CD4-positive, alpha-beta memory T cell (primary cell): ENCODE results near the gene SMYD3. TPM values are rescaled to one million over a fixed set of nuclear protein-coding genes. Genes with fewer than 3 reads are reported as not detected.
A peak's percentile ranks its signal among the peaks of the same experiment; 100 is the strongest.
"Not testable (repeated sequence)": the region's sequence is repeated elsewhere in the genome, so short reads cannot be mapped to it uniquely, and the experiment has no call there.

Experiments
- CTCF ChIA-PET: fragments of 350-600 bp; sonication (Branson Sonifier 250); formaldehyde crosslinking; loops from one replicate; lab custom pipeline; 2021; ENCODE audit warnings: inconsistent platforms; ENCODE audit not compliant: partially characterized antibody; lab: Charles Lee
- POLR2A ChIA-PET: fragments of 350-600 bp; sonication (Branson Sonifier 250); formaldehyde crosslinking; loops from one replicate; lab custom pipeline; 2021; ENCODE audit not compliant: partially characterized antibody; lab: Charles Lee
- DNase-seq, 5 donors: peaks; one replicate each; pipeline versions ENCODE4 v3.0.0 to v3.0.0-alpha.2; 2020 to 2022; ENCODE audit warnings: mixed read lengths in 1 of 5
- H3K27ac ChIP-seq: one replicate; pipeline ENCODE4 v1.7.0; 2013; ENCODE audit warnings: low read depth, low read length
- H3K27me3 ChIP-seq: 2 replicates; pipeline ENCODE4 v1.7.0; 2013; ENCODE audit warnings: mild to moderate bottlenecking, low read length, moderate library complexity; ENCODE audit not compliant: insufficient read depth
- H3K36me3 ChIP-seq: 2 replicates; pipeline ENCODE4 v1.7.0; 2013; ENCODE audit warnings: mild to moderate bottlenecking, low read length, moderate library complexity; ENCODE audit not compliant: insufficient read depth
- H3K4me1 ChIP-seq: 2 replicates; pipeline ENCODE4 v1.7.0; 2013; ENCODE audit warnings: mild to moderate bottlenecking, low read length, moderate library complexity; ENCODE audit not compliant: insufficient read depth
- H3K4me3 ChIP-seq, 2 donors: one replicate each; pipeline ENCODE4 v1.7.0; 2013; ENCODE audit warnings: low read length in 2 of 2, mild to moderate bottlenecking in 1 of 2
- H3K9me3 ChIP-seq, 2 donors: one replicate each; pipeline ENCODE4 v1.7.0; 2013; ENCODE audit warnings: low read length in 2 of 2, control low read depth in 1 of 2; ENCODE audit not compliant: control insufficient read depth in 1 of 2
- H3K27ac Mint-ChIP-seq, 7 donors: one replicate each; pipeline ENCODE4 v1.8.0; 2020 to 2021; ENCODE audit warnings: mixed read lengths in 7 of 7, mild to moderate bottlenecking in 6 of 7, inconsistent platforms in 3 of 7, moderate library complexity in 3 of 7
- H3K27me3 Mint-ChIP-seq, 2 donors: one replicate each; pipeline ENCODE4 v1.8.0; 2020 to 2021; ENCODE audit warnings: mixed read lengths in 2 of 2
- H3K36me3 Mint-ChIP-seq, 2 donors: one replicate each; pipeline ENCODE4 v1.8.0; 2020 to 2021; ENCODE audit warnings: mixed read lengths in 2 of 2, inconsistent platforms in 1 of 2, mild to moderate bottlenecking in 1 of 2
- H3K4me1 Mint-ChIP-seq, 4 donors: one replicate each; pipeline ENCODE4 v1.8.0; 2020 to 2021; ENCODE audit warnings: mixed read lengths in 4 of 4, mild to moderate bottlenecking in 1 of 4
- H3K4me3 Mint-ChIP-seq, 8 donors: one replicate each; pipeline ENCODE4 v1.8.0; 2020 to 2021; ENCODE audit warnings: mixed read lengths in 8 of 8, mild to moderate bottlenecking in 7 of 8, moderate library complexity in 6 of 8, inconsistent platforms in 3 of 8
- H3K9me3 Mint-ChIP-seq, 8 donors: one replicate each; pipeline ENCODE4 v1.8.0; 2020 to 2021; ENCODE audit warnings: mixed read lengths in 8 of 8, mild to moderate bottlenecking in 5 of 8, inconsistent platforms in 3 of 8, moderate library complexity in 1 of 8
- intact Hi-C: fragments of 100-400 bp; cut with micrococcal nuclease; formaldehyde crosslinking; loops from one replicate; pipeline ENCODE4 v1.15.1; 2023
- polyA plus RNA-seq, 2 donors: library from polyadenylated mRNA; unstranded; fragments of 300-500 nt; fragmentation: Illumina TruSeq; gene quantifications; one replicate each; pipeline ENCODE4 v1.2.3, GENCODE V29; 2021
- total RNA-seq, 2 experiments: library from RNA; stranded (reverse); gene quantifications; one replicate each; pipeline ENCODE4 v1.2.3, GENCODE V29; 2021

SMYD3 gene
- total and polyA plus RNA-seq, 4 experiments from 2014 or later: 19.5 to 28.9 (median 22.9) TPM

DNA sequence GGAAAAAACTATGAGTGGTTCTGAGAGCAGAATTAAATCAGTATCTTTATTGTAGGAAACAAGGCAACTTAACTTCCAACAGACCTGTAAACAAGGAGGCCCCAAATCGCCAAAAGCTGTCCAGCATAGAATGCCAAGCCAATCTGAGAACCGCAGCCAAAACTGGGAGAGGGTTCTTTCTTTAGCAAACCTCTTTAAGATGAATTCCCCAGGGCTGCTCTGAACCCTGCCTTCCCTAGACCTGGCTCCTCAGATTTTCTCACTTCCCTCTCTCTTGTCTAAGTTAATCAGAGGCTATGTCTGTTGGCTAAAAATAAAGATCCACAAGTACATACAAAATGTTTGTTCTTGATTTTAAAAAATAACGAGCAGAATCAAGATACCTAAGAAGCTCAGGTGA, 141.4 kb downstream of the SMYD3 start:
- Mint-ChIP-seq H3K36me3 (peaks cover 13 to 40% of the 10 kb centered on the region in 2 donors), H3K27me3 (no peaks in the 10 kb centered on the region)
- POLR2A ChIA-PET: no interaction called here

GRCh38 chr1:246364415-246364941, 142.6 kb downstream of the SMYD3 start:
- H3K4me3 Mint-ChIP-seq: peak overlapping the region in 4 of 8 donors; percentile 4 to 39 (median 22)
- no peaks in the 10 kb centered on the region for H3K27me3 Mint-ChIP-seq
- peak overlapping the region in 1 of 7 donors; percentile 43 for H3K27ac Mint-ChIP-seq
- peaks cover 4 to 24% (median 15%) of the 10 kb centered on the region in 8 donors for H3K9me3 Mint-ChIP-seq
- Histone ChIP-seq H3K27ac (no peak overlapping the region), H3K36me3 (no peaks in the 10 kb centered on the region), H3K4me3 (no peak overlapping the region), H3K27me3 (no peaks in the 10 kb centered on the region), H3K4me1 (peaks cover 8% of the 10 kb centered on the region), H3K9me3 (no peaks in the 10 kb centered on the region)
- POLR2A ChIA-PET: no interaction called here
- CTCF ChIA-PET: no interaction called here
- no peak for DNase-seq
- H3K4me1 Mint-ChIP-seq: peaks cover 11 to 20% (median 14%) of the 10 kb centered on the region in 4 donors
- intact Hi-C loops: no loop called here
- peaks cover 19 to 47% of the 10 kb centered on the region in 2 donors for H3K36me3 Mint-ChIP-seq

More for the DNA sequence above, 141.4 kb downstream of the SMYD3 start:
- Histone ChIP-seq H3K9me3 (no peaks in the 10 kb centered on the region), H3K36me3 (no peaks in the 10 kb centered on the region), H3K4me3 (no peak overlapping the region), H3K27ac (no peak overlapping the region), H3K27me3 (no peaks in the 10 kb centered on the region), H3K4me1 (peaks cover 8% of the 10 kb centered on the region)
- Mint-ChIP-seq H3K4me3 (no peak overlapping the region), H3K4me1 (peaks cover 13 to 19% (median 14%) of the 10 kb centered on the region in 4 donors), H3K9me3 (peaks cover 2 to 15% (median 8%) of the 10 kb centered on the region in 8 donors), H3K27ac (peak overlapping the region in 1 of 7 donors; percentile 18)
- CTCF ChIA-PET: no interaction called here
- no peak for DNase-seq
- intact Hi-C loops: no loop called here

DNA sequence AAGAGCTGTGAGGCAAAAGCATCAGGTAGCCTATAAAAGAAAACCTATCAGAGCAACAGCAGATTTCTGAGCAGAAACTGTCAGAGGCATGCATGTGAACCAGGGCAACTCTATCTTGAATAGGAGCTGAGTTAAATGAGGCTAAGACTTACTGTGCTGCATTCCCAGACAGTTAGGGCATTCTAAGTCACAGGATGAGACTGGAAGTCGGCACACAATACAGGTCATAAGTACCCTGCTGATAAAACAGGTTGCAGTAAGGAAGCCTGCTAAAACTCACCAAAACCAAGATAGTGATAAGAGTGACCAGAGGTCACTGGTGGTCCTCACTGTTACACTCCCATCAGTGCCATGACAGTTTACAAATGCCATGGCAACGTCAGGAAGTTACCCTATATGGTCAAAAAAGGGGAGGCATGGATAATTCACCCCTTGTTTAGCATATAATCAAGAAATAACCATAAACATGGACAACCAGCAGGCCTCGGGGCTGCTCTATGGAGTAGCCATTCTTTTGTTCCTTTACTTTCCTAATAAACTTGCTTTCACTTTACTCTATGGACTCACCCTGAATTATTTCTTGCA, 150.0 kb downstream of the SMYD3 start:
- CTCF ChIA-PET, DNase-seq, H3K4me1 Mint-ChIP-seq, intact Hi-C loops, H3K27me3 ChIP-seq, H3K36me3 ChIP-seq, H3K4me1 ChIP-seq, H3K9me3 ChIP-seq, H3K27ac ChIP-seq, H3K4me3 ChIP-seq, H3K4me3 Mint-ChIP-seq, H3K27me3 Mint-ChIP-seq, POLR2A ChIA-PET: not testable (repeated sequence)
- H3K36me3 Mint-ChIP-seq: peaks cover 42 to 56% of the 10 kb centered on the region in 2 donors
- peaks cover 4 to 57% (median 42%) of the 10 kb centered on the region in 8 donors for H3K9me3 Mint-ChIP-seq
- peak overlapping the region in 1 of 7 donors; percentile 53 for H3K27ac Mint-ChIP-seq

GRCh38 chr1:246355411-246356230, 151.5 kb downstream of the SMYD3 start:
- Histone ChIP-seq H3K9me3 (peaks cover 0 to 8% of the 10 kb centered on the region in 2 donors), H3K27ac (no peak overlapping the region), H3K4me1 (no peaks in the 10 kb centered on the region), H3K4me3 (no peak overlapping the region), H3K27me3 (no peaks in the 10 kb centered on the region), H3K36me3 (no peaks in the 10 kb centered on the region)
- Mint-ChIP-seq H3K4me3 (peak overlapping the region in 1 of 8 donors; percentile 27), H3K9me3 (peaks cover under 1 to 48% (median 31%) of the 10 kb centered on the region in 8 donors), H3K27ac (peak overlapping the region in 1 of 7 donors; percentile 47), H3K36me3 (peaks cover 36 to 51% of the 10 kb centered on the region in 2 donors), H3K27me3 (no peaks in the 10 kb centered on the region), H3K4me1 (peaks cover 0 to 5% (median 4%) of the 10 kb centered on the region in 4 donors)
- intact Hi-C loops: no loop called here
- ChIA-PET POLR2A (no interaction called here), CTCF (no interaction called here)
- DNase-seq: no peak

DNA sequence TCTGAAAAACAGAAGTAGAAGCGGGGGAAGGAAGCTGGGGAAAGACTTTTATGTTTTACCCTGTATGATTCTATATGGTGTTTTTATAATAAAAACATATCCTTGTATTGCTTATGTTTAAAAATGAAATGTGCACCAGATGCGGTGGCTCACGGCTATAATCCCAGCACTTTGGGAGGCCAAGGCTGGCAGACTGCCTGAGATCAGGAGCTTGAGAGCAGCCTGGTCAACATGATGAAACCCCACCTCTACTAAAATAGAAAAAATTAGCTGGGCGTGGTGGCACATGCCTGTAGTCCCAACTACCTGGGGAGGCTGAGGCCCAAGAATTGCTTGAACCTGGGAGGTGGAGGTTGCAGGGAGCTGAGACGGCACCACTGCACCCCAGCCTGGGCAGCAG, 155.4 kb downstream of the SMYD3 start:
- CTCF ChIA-PET: no interaction called here
- H3K9me3 Mint-ChIP-seq: peaks cover 0 to 13% (median 2%) of the 10 kb centered on the region in 8 donors

DNA sequence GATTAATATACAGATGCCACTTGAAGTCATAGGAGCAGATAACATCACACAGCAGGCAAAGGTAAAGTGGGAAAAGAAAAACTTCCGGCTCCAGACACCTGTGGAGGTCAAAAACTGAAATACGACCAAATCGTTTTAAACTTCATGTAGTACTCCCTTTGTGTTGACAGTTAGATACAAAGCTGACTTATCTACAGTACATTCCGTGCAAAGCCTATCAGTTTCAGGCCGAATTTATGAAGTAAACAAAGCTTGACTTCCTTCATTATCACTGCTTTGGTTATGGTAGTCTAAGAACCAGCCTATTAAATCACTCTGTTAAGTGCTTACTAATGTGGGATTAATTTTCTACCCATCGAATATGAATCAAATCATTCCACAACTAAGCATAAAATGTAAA, 156.3 kb downstream of the SMYD3 start:
- H3K9me3 ChIP-seq: no peaks in the 10 kb centered on the region
- H3K4me1 ChIP-seq: no peaks in the 10 kb centered on the region
- H3K27me3 ChIP-seq: no peaks in the 10 kb centered on the region
- H3K4me3 ChIP-seq: no peak overlapping the region
- CTCF ChIA-PET: no interaction called here
- no peak overlapping the region for H3K27ac Mint-ChIP-seq
- no peak overlapping the region for H3K27ac ChIP-seq
- no peak overlapping the region for H3K4me3 Mint-ChIP-seq
- H3K9me3 Mint-ChIP-seq: peaks cover 0 to 10% (median 2%) of the 10 kb centered on the region in 8 donors
- H3K36me3 Mint-ChIP-seq: peaks cover 46 to 73% of the 10 kb centered on the region in 2 donors
- DNase-seq: no peak
- peaks cover 0 to 5% (median 0%) of the 10 kb centered on the region in 4 donors for H3K4me1 Mint-ChIP-seq
- POLR2A ChIA-PET: no interaction called here
- no peaks in the 10 kb centered on the region for H3K36me3 ChIP-seq
- intact Hi-C loops: no loop called here
- no peaks in the 10 kb centered on the region for H3K27me3 Mint-ChIP-seq

More for the DNA sequence above, 155.4 kb downstream of the SMYD3 start:
- Histone ChIP-seq H3K36me3 (no peaks in the 10 kb centered on the region), H3K9me3 (no peaks in the 10 kb centered on the region), H3K27ac (no peak overlapping the region), H3K27me3 (no peaks in the 10 kb centered on the region), H3K4me3 (no peak overlapping the region), H3K4me1 (no peaks in the 10 kb centered on the region)
- Mint-ChIP-seq H3K27ac (no peak overlapping the region), H3K36me3 (peaks cover 41 to 71% of the 10 kb centered on the region in 2 donors), H3K27me3 (no peaks in the 10 kb centered on the region), H3K4me1 (peaks cover 0 to 5% (median 2%) of the 10 kb centered on the region in 4 donors), H3K4me3 (no peak overlapping the region)
- POLR2A ChIA-PET: no interaction called here
- intact Hi-C loops: no loop called here
- DNase-seq: no peak

DNA sequence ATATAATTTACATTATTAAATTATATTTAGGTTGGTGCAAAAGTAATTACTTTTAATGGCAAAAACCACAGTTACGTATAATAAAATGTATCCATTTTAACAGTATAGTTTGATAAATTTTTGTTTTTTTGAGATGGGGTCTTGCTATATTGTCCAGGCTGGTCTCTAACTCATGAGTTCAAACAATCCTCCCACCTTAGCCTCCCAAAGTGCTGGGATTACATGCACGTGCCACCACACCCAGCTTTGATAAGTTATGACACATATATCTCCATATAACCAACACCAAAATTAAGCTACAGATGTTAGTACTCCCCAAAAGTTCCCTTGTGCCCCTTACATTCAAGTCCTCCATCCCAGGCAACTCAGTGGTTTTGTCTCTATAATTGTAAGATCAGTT, 163.1 kb downstream of the SMYD3 start:
- peaks cover 0 to 26% (median 13%) of the 10 kb centered on the region in 8 donors for H3K9me3 Mint-ChIP-seq
- peaks cover 45 to 65% of the 10 kb centered on the region in 2 donors for H3K36me3 Mint-ChIP-seq
- Histone ChIP-seq H3K27ac (no peak overlapping the region), H3K27me3 (no peaks in the 10 kb centered on the region), H3K9me3 (no peaks in the 10 kb centered on the region), H3K36me3 (no peaks in the 10 kb centered on the region), H3K4me3 (no peak overlapping the region), H3K4me1 (no peaks in the 10 kb centered on the region)
- no peaks in the 10 kb centered on the region for H3K27me3 Mint-ChIP-seq
- intact Hi-C loops: no loop called here
- CTCF ChIA-PET: no interaction called here
- no peak overlapping the region for H3K4me3 Mint-ChIP-seq
- POLR2A ChIA-PET: no interaction called here
- no peak overlapping the region for H3K27ac Mint-ChIP-seq
- DNase-seq: no peak
- H3K4me1 Mint-ChIP-seq: peaks cover 0 to 9% (median 2%) of the 10 kb centered on the region in 4 donors
